Neural cell (in vitro differentiated cells): ENCODE data around the gene PPP1R10.

Experiments used
- CTCF ChIP-seq: fragments of 450-650 bp; IDR thresholded peaks from 2 replicates; pipeline ENCODE4 v1.5.1; 2014; ENCODE audit warnings: antibody characterized with exemption, mild to moderate bottlenecking, moderate library complexity; ENCODE audit not compliant: poor library complexity, severe bottlenecking
- REST ChIP-seq: IDR thresholded peaks from 2 replicates; pipeline ENCODE4 v1.6.1; 2012; ENCODE audit warnings: borderline replicate concordance

GRCh38 chr6:30625511-30625910 is 8.5 kb upstream of the PPP1R10 start:
- TF ChIP-seq CTCF (no peak), REST (no peak)
